Fibroblast of skin of left quadriceps (primary cell): ENCODE results near the gene VANGL2.
A peak's percentile ranks its signal among the peaks of the same experiment; 100 is the strongest.

Experiments used
- DNase-seq, 2 experiments: peaks; one replicate each; pipeline ENCODE4 v3.0.0-alpha.2; 2013; ENCODE audit warnings: low read depth in 2 of 2

Gene VANGL2

GRCh38 chr1:160400223-160400645, at the start of gene VANGL2:
Gene VANGL2 (plus strand): TSS chr1:160400564. CDS start chr1:160415838, 15,274 bp downstream.
- peak; percentile 57 to 63 for DNase-seq

GRCh38 chr1:160351629-160352028, 48.7 kb upstream of the VANGL2 start:
- DNase-seq: no peak

DNA sequence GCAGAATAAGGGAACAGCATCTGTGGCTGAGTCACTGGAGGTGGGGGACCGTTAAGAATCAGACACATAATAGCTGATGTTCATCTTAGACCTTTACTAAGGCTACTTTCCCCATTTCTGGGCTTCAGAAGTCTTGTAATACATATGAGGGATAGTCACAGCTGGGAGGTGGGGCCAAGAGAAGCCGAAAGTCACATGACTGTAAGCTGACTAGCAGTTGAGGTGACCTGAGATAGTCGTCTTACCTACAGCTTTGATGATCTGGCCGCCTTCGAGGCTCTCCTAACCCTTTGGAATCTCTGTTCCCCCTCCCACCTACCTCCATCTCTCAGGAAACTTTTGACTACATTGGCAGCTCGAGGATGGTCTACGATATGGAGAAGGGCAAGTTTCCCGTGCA, 47.8 kb upstream of the VANGL2 start:
- no peak for DNase-seq

GRCh38 chr1:160353223-160353622, 47.1 kb upstream of the VANGL2 start:
- no peak for DNase-seq

GRCh38 chr1:160354388-160354985, 45.9 kb upstream of the VANGL2 start:
- DNase-seq: no peak

GRCh38 chr1:160357286-160358002, 42.9 kb upstream of the VANGL2 start:
- no peak for DNase-seq

DNA sequence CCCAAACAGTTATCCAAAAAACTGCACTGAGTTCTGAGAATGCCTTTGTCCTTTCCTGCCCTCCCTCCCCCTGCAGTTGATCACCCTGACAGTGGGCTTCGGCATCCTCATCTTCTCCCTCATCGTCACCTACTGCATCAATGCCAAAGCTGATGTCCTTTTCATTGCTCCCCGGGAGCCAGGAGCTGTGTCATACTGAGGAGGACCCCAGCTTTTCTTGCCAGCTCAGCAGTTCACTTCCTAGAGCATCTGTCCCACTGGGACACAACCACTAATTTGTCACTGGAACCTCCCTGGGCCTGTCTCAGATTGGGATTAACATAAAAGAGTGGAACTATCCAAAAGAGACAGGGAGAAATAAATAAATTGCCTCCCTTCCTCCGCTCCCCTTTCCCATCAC, 42.3 kb upstream of the VANGL2 start:
- no peak for DNase-seq

- DNase-seq: no peak
These were observed 40.7 kb upstream of the VANGL2 start for GRCh38 chr1:160359559-160360226.

DNA sequence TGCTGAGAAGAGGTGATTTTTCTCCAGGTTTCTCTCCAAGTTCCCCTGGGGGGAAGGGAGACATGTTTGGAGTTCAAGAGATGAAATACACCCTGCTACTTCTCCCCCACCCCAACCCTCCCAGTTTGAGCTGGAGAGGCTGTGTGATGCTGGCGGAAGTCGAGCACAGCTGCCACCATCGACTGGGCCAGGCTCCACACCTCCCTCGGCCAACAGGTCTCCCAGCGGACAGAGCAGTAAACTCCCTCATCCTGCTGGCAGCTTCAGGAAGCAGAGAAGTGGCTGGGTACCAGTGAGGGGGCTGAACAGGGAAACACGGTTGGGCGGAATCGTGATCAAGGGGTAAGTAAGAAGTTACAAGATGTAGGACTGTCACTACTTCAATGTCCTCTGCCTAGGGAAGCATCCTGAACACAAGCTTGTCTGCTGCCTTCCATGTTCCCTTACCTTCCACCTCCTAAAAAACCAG, 40.1 kb upstream of the VANGL2 start:
- DNase-seq: no peak

DNA sequence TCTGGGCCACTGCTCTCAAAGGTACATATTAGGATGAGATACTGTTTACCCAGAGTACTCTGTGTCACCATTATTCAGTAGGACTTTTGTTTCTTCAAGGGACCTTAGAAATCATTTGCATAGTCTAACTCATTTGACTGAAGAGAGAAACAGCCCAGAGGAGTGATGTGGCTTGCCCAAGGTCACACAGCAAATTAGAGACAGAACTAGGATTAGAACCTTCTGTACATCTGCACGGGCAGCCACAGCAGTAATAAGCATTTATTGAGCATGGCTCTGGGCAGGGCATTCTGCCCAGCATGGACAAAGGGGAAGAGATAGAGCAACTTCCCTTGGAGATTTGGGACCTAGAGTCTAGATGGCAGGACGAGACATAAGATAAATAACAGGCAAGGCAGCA, 39.2 kb upstream of the VANGL2 start:
- no peak for DNase-seq

DNA sequence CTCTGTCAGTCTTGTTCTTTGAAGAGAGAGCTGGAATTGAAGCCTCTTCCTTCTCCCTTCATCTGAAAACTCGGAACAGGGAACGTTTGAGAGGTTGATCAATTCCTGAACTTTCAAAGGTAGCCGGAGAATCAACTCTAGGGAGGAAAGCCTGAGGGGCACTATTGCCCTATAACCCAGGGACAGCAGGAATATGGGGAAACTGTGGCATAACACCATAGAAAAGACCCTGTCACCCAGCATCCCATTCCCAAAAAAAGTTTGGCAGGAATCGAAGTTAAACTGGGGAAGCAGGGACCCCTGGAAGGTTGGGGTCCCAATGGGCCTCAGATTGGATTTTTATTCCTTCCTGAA, 38.6 kb upstream of the VANGL2 start:
- no peak for DNase-seq

DNA sequence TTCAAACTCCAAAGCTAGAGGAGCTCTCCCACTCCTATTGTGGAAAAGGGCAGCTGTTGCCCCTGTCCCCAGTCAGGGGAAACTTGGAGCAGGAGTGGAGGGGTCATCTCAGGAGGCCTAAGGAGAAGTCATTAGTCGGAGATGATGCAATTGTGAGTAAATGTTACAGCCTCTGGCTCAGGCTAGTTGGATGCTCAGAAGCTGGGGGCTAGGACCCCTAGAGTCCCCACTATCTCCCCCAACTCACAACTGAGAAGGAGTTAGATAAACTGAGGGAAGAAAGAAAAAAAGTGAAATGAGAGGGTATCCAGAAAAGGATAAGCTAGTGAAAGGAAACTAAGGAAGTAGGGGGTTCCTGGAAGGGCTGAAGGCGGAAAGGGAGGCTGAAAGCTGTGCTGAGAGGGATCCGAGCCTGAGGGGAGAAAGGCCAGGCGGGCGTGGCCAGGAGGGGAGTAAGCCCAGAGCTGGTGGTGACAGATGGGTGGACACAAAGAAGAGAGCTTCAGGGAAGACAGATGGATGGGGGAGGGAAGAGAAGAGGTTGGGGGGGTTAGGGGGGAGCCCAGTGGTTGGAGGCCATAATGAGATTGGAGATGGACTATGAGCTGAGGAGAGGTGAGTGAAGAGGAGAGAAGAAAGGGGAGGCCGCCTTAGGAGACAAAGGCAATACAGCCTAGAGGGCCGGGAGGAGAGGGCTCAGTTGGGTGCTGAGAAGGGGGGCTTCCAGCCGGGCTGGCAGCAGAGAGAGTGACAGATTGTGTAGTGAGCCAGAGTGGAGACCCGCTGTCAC, 38.0 kb upstream of the VANGL2 start:
- DNase-seq: no peak

GRCh38 chr1:160363010-160363409, 37.4 kb upstream of the VANGL2 start:
- DNase-seq: no peak

DNA sequence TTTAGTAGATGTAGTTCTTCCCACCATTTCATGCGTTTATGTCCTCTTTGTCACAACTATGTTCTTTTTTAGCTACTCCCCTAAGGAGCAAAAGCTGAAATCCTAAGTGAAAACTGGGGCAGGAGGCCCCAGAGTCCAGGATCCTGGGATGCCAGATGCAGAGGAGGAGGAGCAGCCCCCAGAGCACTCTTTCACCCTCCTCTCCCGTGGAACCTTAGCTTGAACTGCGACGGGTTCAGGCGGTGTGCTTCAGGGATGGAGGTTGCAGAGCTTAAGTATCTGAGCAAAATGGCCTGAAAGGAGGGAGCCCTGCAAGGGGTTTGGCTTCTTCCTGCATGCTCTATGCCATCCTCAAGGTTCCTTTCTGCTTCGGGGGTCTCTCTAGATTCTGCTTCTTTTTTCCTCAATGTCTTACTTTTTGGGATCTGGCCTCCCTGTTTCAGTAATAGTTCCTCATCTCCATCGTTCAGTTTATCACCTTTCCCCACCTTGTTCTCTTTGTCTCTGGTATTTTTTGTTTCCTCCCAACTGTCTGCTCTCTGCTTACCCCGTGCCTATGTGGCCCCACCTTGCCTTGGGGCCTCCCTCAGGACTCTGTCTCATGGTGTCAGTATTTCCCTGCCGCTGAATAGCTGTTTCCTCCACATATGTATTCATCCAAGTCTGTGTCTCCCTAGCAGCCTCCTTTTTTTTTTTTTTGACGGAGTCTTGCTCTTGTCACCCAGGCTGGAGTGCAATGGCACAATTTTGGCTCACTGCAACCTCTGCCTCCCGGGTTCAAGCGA, 36.2 kb upstream of the VANGL2 start:
- DNase-seq: no peak

GRCh38 chr1:160365325-160365724, 35.0 kb upstream of the VANGL2 start:
- no peak for DNase-seq

- DNase-seq: no peak
These were observed 33.4 kb upstream of the VANGL2 start, which contains the start of gene NHLH1 for GRCh38 chr1:160366731-160367515. Gene NHLH1 (plus strand): TSS chr1:160367071. CDS start chr1:160370732, 3,661 bp downstream.

- no peak for DNase-seq
These were observed 32.9 kb upstream of the VANGL2 start for GRCh38 chr1:160367516-160367900.

GRCh38 chr1:160367934-160368923, 32.1 kb upstream of the VANGL2 start:
- no peak for DNase-seq

GRCh38 chr1:160369087-160369486, 31.3 kb upstream of the VANGL2 start:
- no peak for DNase-seq
